22Rv1 (cell line): Measurements from ENCODE around the gene CALHM2.

Source experiments
- ZFX ChIP-seq: fragments of 450-650 bp; IDR thresholded peaks from 2 replicates; pipeline ENCODE4 v1.6.1; 2017; ENCODE audit warnings: antibody characterized with exemption, borderline replicate concordance
- TF ChIP-seq, protein P1 (sequence below): fragments of 450-650 bp; IDR thresholded peaks from 2 replicates; pipeline ENCODE4 v1.5.1; 2017; ENCODE audit warnings: mild to moderate bottlenecking

- TF ChIP-seq, protein P1, sequence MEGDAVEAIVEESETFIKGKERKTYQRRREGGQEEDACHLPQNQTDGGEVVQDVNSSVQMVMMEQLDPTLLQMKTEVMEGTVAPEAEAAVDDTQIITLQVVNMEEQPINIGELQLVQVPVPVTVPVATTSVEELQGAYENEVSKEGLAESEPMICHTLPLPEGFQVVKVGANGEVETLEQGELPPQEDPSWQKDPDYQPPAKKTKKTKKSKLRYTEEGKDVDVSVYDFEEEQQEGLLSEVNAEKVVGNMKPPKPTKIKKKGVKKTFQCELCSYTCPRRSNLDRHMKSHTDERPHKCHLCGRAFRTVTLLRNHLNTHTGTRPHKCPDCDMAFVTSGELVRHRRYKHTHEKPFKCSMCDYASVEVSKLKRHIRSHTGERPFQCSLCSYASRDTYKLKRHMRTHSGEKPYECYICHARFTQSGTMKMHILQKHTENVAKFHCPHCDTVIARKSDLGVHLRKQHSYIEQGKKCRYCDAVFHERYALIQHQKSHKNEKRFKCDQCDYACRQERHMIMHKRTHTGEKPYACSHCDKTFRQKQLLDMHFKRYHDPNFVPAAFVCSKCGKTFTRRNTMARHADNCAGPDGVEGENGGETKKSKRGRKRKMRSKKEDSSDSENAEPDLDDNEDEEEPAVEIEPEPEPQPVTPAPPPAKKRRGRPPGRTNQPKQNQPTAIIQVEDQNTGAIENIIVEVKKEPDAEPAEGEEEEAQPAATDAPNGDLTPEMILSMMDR = no peak
- TF ChIP-seq ZFX = no peak
These were observed 1.9 kb upstream of the CALHM2 start for GRCh38 chr10:103454026-103454425.
